Endothelial cell (in vitro differentiated cells): Measurements from ENCODE around the gene DAG1. TPM values are rescaled to one million over a fixed set of nuclear protein-coding genes. Genes with fewer than 3 reads are reported as not detected.
"Not testable (repeated sequence)": the region's sequence is repeated elsewhere in the genome, so short reads cannot be mapped to it uniquely, and the experiment has no call there.

Experiments used
- DNase-seq: peaks from one replicate; pipeline ENCODE4 v3.0.0; 2021; ENCODE audit warnings: low spot score
- H3K27ac Mint-ChIP-seq: one replicate; pipeline ENCODE4 v1.8.0; 2021; ENCODE audit warnings: mixed read lengths, inconsistent platforms; ENCODE audit not compliant: unreplicated experiment
- H3K27me3 Mint-ChIP-seq: one replicate; pipeline ENCODE4 v1.8.0; 2021; ENCODE audit warnings: mild to moderate bottlenecking, moderate library complexity, mixed read lengths, inconsistent platforms; ENCODE audit not compliant: unreplicated experiment
- H3K36me3 Mint-ChIP-seq: one replicate; pipeline ENCODE4 v1.8.0; 2021; ENCODE audit warnings: mild to moderate bottlenecking, low read depth, mixed read lengths, inconsistent platforms; ENCODE audit not compliant: unreplicated experiment
- H3K4me1 Mint-ChIP-seq: one replicate; pipeline ENCODE4 v1.8.0; 2021; ENCODE audit warnings: mild to moderate bottlenecking, mixed read lengths, inconsistent platforms; ENCODE audit not compliant: unreplicated experiment
- H3K4me3 Mint-ChIP-seq: one replicate; pipeline ENCODE4 v1.8.0; 2021; ENCODE audit warnings: mild to moderate bottlenecking, mixed read lengths, inconsistent platforms; ENCODE audit not compliant: unreplicated experiment
- H3K9me3 Mint-ChIP-seq: one replicate; pipeline ENCODE4 v1.8.0; 2021; ENCODE audit warnings: mixed read lengths, inconsistent platforms; ENCODE audit not compliant: unreplicated experiment
- total RNA-seq: library from RNA; stranded (reverse); fragmentation: NEBNext Ultra II Directional; extraction: Animal tissue kit (Norgen Biotek cat#: 25700); gene quantifications from one replicate; pipeline ENCODE4 v1.2.1, GENCODE V29; 2021; ENCODE audit not compliant: unreplicated experiment
- TF ChIP-seq, protein P1 (sequence below): fragments of 200-600 bp; sonication (generic); IDR thresholded peaks from one replicate; pipeline ENCODE4 v1.5.0; 2021; ENCODE audit warnings: antibody characterized with exemption; ENCODE audit not compliant: unreplicated experiment

Gene DAG1
- total RNA-seq, 1 donor from 2014 or later, result 54.8 TPM

DNA sequence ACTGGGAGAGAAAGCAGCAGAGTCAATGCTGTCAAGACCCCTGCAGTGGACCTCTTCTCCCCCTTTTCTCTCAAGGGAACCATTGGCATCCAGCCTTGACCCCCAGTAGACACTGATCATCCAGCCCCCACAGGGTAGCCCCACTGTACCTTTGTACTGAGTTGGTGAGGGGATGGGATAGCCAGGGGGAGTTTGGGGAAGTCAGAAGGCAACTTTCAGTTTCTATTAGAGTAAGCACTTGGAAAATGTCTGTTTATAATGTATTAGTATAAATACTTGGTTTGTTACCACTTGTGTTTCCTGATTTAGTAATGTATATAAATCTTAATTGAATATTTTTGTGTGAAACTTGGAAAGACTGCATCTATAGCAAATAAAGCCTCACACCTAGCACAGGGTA is 25.0 kb downstream of the DAG1 start:
- Mint-ChIP-seq H3K4me3 (no peak overlapping the region), H3K36me3 (no peaks in the 10 kb centered on the region), H3K9me3 (no peaks in the 10 kb centered on the region), H3K27me3 (no peaks in the 10 kb centered on the region), H3K4me1 (peaks cover 5% of the 10 kb centered on the region), H3K27ac (no peak overlapping the region)
- DNase-seq, result no peak
- TF ChIP-seq, protein P1, sequence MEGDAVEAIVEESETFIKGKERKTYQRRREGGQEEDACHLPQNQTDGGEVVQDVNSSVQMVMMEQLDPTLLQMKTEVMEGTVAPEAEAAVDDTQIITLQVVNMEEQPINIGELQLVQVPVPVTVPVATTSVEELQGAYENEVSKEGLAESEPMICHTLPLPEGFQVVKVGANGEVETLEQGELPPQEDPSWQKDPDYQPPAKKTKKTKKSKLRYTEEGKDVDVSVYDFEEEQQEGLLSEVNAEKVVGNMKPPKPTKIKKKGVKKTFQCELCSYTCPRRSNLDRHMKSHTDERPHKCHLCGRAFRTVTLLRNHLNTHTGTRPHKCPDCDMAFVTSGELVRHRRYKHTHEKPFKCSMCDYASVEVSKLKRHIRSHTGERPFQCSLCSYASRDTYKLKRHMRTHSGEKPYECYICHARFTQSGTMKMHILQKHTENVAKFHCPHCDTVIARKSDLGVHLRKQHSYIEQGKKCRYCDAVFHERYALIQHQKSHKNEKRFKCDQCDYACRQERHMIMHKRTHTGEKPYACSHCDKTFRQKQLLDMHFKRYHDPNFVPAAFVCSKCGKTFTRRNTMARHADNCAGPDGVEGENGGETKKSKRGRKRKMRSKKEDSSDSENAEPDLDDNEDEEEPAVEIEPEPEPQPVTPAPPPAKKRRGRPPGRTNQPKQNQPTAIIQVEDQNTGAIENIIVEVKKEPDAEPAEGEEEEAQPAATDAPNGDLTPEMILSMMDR, result no peak

DNA sequence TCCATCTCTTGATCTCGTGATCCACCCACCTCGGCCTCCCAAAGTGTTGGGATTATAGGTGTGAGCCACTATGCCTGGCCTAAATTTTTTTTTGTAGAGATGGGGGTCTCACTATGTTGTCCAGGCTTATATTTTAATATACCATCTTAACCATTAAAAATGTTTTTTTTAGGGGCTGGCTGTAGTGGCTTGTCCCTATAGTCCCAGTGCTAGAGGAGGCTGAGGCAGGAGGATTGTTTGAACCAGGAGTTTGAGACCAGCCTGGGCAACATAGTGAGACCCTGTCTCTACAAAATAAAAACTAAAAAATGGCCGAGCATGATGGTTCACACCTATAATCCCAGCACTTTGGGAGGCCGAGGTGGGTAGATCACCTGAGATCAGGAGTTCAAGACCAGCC is 26.8 kb downstream of the DAG1 start:
- not testable (repeated sequence) for H3K4me3 Mint-ChIP-seq, H3K27ac Mint-ChIP-seq, H3K36me3 Mint-ChIP-seq, DNase-seq, H3K9me3 Mint-ChIP-seq, H3K4me1 Mint-ChIP-seq, H3K27me3 Mint-ChIP-seq

DNA sequence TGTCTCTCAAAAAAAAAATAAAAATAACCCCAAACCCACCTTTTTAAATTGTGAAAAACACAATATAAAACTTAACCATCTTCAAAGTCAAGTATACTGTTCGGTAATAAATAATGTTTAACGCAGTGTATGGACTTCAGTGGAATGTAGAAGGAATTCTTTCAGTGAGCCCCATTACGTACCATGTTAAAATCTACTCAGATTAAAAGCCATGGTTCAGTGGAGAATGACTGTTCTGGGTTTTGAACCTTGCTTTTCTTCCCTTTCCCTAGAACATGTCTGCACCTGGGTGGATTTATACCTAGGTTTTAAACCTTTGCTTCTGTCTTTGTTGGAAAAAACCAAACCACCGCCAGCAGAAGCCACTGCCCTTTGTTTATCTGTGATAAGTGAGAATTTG is 27.5 kb downstream of the DAG1 start:
- no peak overlapping the region for H3K27ac Mint-ChIP-seq
- H3K4me3 Mint-ChIP-seq, result no peak overlapping the region

DNA sequence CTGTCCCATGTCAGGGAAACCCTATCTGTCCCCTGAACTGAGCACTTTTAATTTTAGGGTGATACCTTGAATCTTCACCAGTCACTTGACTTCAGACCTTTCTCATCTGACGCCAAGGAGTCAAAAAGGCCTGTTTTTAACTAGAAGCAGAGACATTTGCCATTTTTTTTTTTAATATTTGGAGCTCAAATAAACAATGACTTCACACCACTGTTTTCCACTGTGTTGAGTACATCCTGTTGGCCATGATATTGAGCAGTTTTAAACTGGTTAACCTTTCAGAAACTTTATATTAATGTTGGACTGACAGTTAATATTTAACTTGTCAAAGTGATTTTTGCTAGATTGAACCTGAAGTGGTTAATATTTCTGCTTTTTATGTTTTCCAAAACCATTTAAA is 28.2 kb downstream of the DAG1 start:
- no peak overlapping the region for H3K4me3 Mint-ChIP-seq
- H3K27ac Mint-ChIP-seq, result no peak overlapping the region
- H3K36me3 Mint-ChIP-seq, result no peaks in the 10 kb centered on the region
- H3K4me1 Mint-ChIP-seq, result peaks cover 5% of the 10 kb centered on the region
- DNase-seq, result no peak
- no peaks in the 10 kb centered on the region for H3K27me3 Mint-ChIP-seq
- TF ChIP-seq, protein P1, result no peak
- H3K9me3 Mint-ChIP-seq, result no peaks in the 10 kb centered on the region

More for the DNA sequence above, 27.5 kb downstream of the DAG1 start:
- Mint-ChIP-seq H3K9me3 (no peaks in the 10 kb centered on the region), H3K36me3 (no peaks in the 10 kb centered on the region), H3K4me1 (peaks cover 5% of the 10 kb centered on the region), H3K27me3 (no peaks in the 10 kb centered on the region)
- DNase-seq, result no peak
- TF ChIP-seq, protein P1, result no peak

DNA sequence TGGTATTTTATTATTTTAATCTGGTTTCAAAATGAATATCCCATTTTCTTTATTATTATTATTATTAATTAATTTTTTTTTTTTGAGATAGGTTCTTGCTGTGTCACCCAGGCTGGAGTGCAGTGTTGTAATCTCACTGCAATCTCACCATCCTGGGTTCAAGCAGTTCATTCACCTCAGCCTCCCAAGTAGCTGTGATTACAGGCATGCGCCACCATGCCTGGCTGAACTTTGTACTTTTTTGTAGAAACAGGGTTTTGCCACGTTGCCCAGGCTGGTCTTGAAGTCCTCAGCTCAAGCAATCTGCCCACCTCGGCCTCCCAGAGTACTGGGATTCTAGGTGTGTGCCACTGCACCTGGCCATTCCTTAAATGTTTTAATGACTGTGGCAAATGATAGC is 28.6 kb downstream of the DAG1 start:
- Mint-ChIP-seq H3K9me3 (no peaks in the 10 kb centered on the region), H3K4me3 (no peak overlapping the region), H3K27me3 (no peaks in the 10 kb centered on the region), H3K36me3 (no peaks in the 10 kb centered on the region), H3K4me1 (peaks cover 4% of the 10 kb centered on the region), H3K27ac (no peak overlapping the region)
- TF ChIP-seq, protein P1, result no peak
- no peak for DNase-seq
